Measurements from ENCODE around the gene CRHR1. TPM values are rescaled to one million over a fixed set of nuclear protein-coding genes. Genes with fewer than 3 reads are reported as not detected.

The CRHR1 gene
- total and polyA plus RNA-seq, 2 donors, result 0.05 to 0.32 TPM

GRCh38 chr17:45790296-45790922, 6.3 kb downstream of the CRHR1 start:
- H3K9me3 ChIP-seq (ENCODE audit: control insufficient read depth in 2 of 2, insufficient read depth in 1 of 2, low read length in 1 of 2), result no peaks in the 10 kb centered on the region
- no peak for DNase-seq (ENCODE audit: low read depth in 6 of 9, low spot score in 9 of 9)
- no peak overlapping the region for H3K27ac ChIP-seq (ENCODE audit: low read depth in 1 of 2, low read length in 1 of 2)
- H3K4me3 ChIP-seq (ENCODE audit: low read length in 2 of 2), result no peak overlapping the region
- WGBS, result 86% methylated on average over 11 of the region's 11 CpGs
- H3K4me1 ChIP-seq (ENCODE audit: control insufficient read depth in 2 of 2, insufficient read depth in 2 of 2, low read length in 2 of 2), result no peaks in the 10 kb centered on the region
- H3K27me3 ChIP-seq (ENCODE audit: control insufficient read depth in 2 of 2, insufficient read depth in 1 of 2, low read length in 1 of 2), result peaks cover 28 to 99% of the 10 kb centered on the region in 2 donors
- H3K36me3 ChIP-seq (ENCODE audit: control insufficient read depth in 2 of 2, insufficient read depth in 2 of 2, low read length in 1 of 2), result no peaks in the 10 kb centered on the region

- Histone ChIP-seq H3K27ac (ENCODE audit: low read depth in 1 of 2, low read length in 1 of 2) (no peak overlapping the region), H3K4me3 (ENCODE audit: low read length in 2 of 2) (no peak overlapping the region), H3K36me3 (ENCODE audit: control insufficient read depth in 2 of 2, insufficient read depth in 2 of 2, low read length in 1 of 2) (no peaks in the 10 kb centered on the region), H3K4me1 (ENCODE audit: control insufficient read depth in 2 of 2, insufficient read depth in 2 of 2, low read length in 2 of 2) (no peaks in the 10 kb centered on the region), H3K27me3 (ENCODE audit: control insufficient read depth in 2 of 2, insufficient read depth in 1 of 2, low read length in 1 of 2) (peaks cover 24 to 93% of the 10 kb centered on the region in 2 donors), H3K9me3 (ENCODE audit: control insufficient read depth in 2 of 2, insufficient read depth in 1 of 2, low read length in 1 of 2) (no peaks in the 10 kb centered on the region)
- WGBS, result 71% methylated on average over 8 of the region's 8 CpGs
- no peak for DNase-seq (ENCODE audit: low read depth in 6 of 9, low spot score in 9 of 9)
Measured at GRCh38 chr17:45791041-45791582, 7.0 kb downstream of the CRHR1 start.

- no peaks in the 10 kb centered on the region for H3K9me3 ChIP-seq (ENCODE audit: control insufficient read depth in 2 of 2, insufficient read depth in 1 of 2, low read length in 1 of 2)
- no peaks in the 10 kb centered on the region for H3K36me3 ChIP-seq (ENCODE audit: control insufficient read depth in 2 of 2, insufficient read depth in 2 of 2, low read length in 1 of 2)
- no peak for DNase-seq (ENCODE audit: low read depth in 6 of 9, low spot score in 9 of 9)
- no peak overlapping the region for H3K27ac ChIP-seq (ENCODE audit: low read depth in 1 of 2, low read length in 1 of 2)
- H3K27me3 ChIP-seq (ENCODE audit: control insufficient read depth in 2 of 2, insufficient read depth in 1 of 2, low read length in 1 of 2), result peaks cover 16 to 90% of the 10 kb centered on the region in 2 donors
- WGBS, result 73% methylated on average over 9 of the region's 9 CpGs
- no peak overlapping the region for H3K4me3 ChIP-seq (ENCODE audit: low read length in 2 of 2)
- no peaks in the 10 kb centered on the region for H3K4me1 ChIP-seq (ENCODE audit: control insufficient read depth in 2 of 2, insufficient read depth in 2 of 2, low read length in 2 of 2)
Measured at GRCh38 chr17:45791935-45792334, 7.8 kb downstream of the CRHR1 start.

- no peak overlapping the region for H3K4me3 ChIP-seq (ENCODE audit: low read length in 2 of 2)
- H3K4me1 ChIP-seq (ENCODE audit: control insufficient read depth in 2 of 2, insufficient read depth in 2 of 2, low read length in 2 of 2), result no peaks in the 10 kb centered on the region
- DNase-seq (ENCODE audit: low read depth in 6 of 9, low spot score in 9 of 9), result no peak
- H3K27me3 ChIP-seq (ENCODE audit: control insufficient read depth in 2 of 2, insufficient read depth in 1 of 2, low read length in 1 of 2), result peaks cover 12 to 86% of the 10 kb centered on the region in 2 donors
- no peaks in the 10 kb centered on the region for H3K9me3 ChIP-seq (ENCODE audit: control insufficient read depth in 2 of 2, insufficient read depth in 1 of 2, low read length in 1 of 2)
- 69% methylated on average over 3 of the region's 3 CpGs for WGBS
- H3K27ac ChIP-seq (ENCODE audit: low read depth in 1 of 2, low read length in 1 of 2), result no peak overlapping the region
- no peaks in the 10 kb centered on the region for H3K36me3 ChIP-seq (ENCODE audit: control insufficient read depth in 2 of 2, insufficient read depth in 2 of 2, low read length in 1 of 2)
Measured at GRCh38 chr17:45792437-45792836, 8.3 kb downstream of the CRHR1 start.

GRCh38 chr17:45792995-45793755, 9.1 kb downstream of the CRHR1 start:
- peaks cover 7 to 79% of the 10 kb centered on the region in 2 donors for H3K27me3 ChIP-seq (ENCODE audit: control insufficient read depth in 2 of 2, insufficient read depth in 1 of 2, low read length in 1 of 2)
- DNase-seq (ENCODE audit: low read depth in 6 of 9, low spot score in 9 of 9), result no peak
- WGBS, result 92% methylated on average over 22 of the region's 22 CpGs
- H3K27ac ChIP-seq (ENCODE audit: low read depth in 1 of 2, low read length in 1 of 2), result no peak overlapping the region
- H3K9me3 ChIP-seq (ENCODE audit: control insufficient read depth in 2 of 2, insufficient read depth in 1 of 2, low read length in 1 of 2), result no peaks in the 10 kb centered on the region
- H3K4me1 ChIP-seq (ENCODE audit: control insufficient read depth in 2 of 2, insufficient read depth in 2 of 2, low read length in 2 of 2), result no peaks in the 10 kb centered on the region
- no peaks in the 10 kb centered on the region for H3K36me3 ChIP-seq (ENCODE audit: control insufficient read depth in 2 of 2, insufficient read depth in 2 of 2, low read length in 1 of 2)
- H3K4me3 ChIP-seq (ENCODE audit: low read length in 2 of 2), result no peak overlapping the region

- peaks cover 7 to 72% of the 10 kb centered on the region in 2 donors for H3K27me3 ChIP-seq (ENCODE audit: control insufficient read depth in 2 of 2, insufficient read depth in 1 of 2, low read length in 1 of 2)
- 93% methylated on average over 8 of the region's 8 CpGs for whole genome bisulfite sequencing
- DNase-seq (ENCODE audit: low read depth in 6 of 9, low spot score in 9 of 9), result no peak
- H3K36me3 ChIP-seq (ENCODE audit: control insufficient read depth in 2 of 2, insufficient read depth in 2 of 2, low read length in 1 of 2), result no peaks in the 10 kb centered on the region
- H3K27ac ChIP-seq (ENCODE audit: low read depth in 1 of 2, low read length in 1 of 2), result no peak overlapping the region
- no peaks in the 10 kb centered on the region for H3K9me3 ChIP-seq (ENCODE audit: control insufficient read depth in 2 of 2, insufficient read depth in 1 of 2, low read length in 1 of 2)
- no peaks in the 10 kb centered on the region for H3K4me1 ChIP-seq (ENCODE audit: control insufficient read depth in 2 of 2, insufficient read depth in 2 of 2, low read length in 2 of 2)
- no peak overlapping the region for H3K4me3 ChIP-seq (ENCODE audit: low read length in 2 of 2)
Measured at GRCh38 chr17:45793999-45794540, 9.9 kb downstream of the CRHR1 start.

GRCh38 chr17:45794840-45795239, 10.7 kb downstream of the CRHR1 start:
- Histone ChIP-seq H3K36me3 (ENCODE audit: control insufficient read depth in 2 of 2, insufficient read depth in 2 of 2, low read length in 1 of 2) (no peaks in the 10 kb centered on the region), H3K9me3 (ENCODE audit: control insufficient read depth in 2 of 2, insufficient read depth in 1 of 2, low read length in 1 of 2) (no peaks in the 10 kb centered on the region), H3K27ac (ENCODE audit: low read depth in 1 of 2, low read length in 1 of 2) (no peak overlapping the region), H3K27me3 (ENCODE audit: control insufficient read depth in 2 of 2, insufficient read depth in 1 of 2, low read length in 1 of 2) (peaks cover 2 to 70% of the 10 kb centered on the region in 2 donors), H3K4me1 (ENCODE audit: control insufficient read depth in 2 of 2, insufficient read depth in 2 of 2, low read length in 2 of 2) (no peaks in the 10 kb centered on the region), H3K4me3 (ENCODE audit: low read length in 2 of 2) (no peak overlapping the region)
- 78% methylated on average over 6 of the region's 6 CpGs for WGBS
- no peak for DNase-seq (ENCODE audit: low read depth in 6 of 9, low spot score in 9 of 9)

GRCh38 chr17:45800816-45801215, 16.7 kb downstream of the CRHR1 start:
- 56% methylated on average over 2 of the region's 2 CpGs for WGBS

GRCh38 chr17:45801421-45801820, 17.3 kb downstream of the CRHR1 start:
- H3K4me3 ChIP-seq (ENCODE audit: low read length in 2 of 2), result no peak overlapping the region
- H3K9me3 ChIP-seq (ENCODE audit: control insufficient read depth in 2 of 2, insufficient read depth in 1 of 2, low read length in 1 of 2), result no peaks in the 10 kb centered on the region
- peaks cover 0 to 42% of the 10 kb centered on the region in 2 donors for H3K27me3 ChIP-seq (ENCODE audit: control insufficient read depth in 2 of 2, insufficient read depth in 1 of 2, low read length in 1 of 2)
- H3K36me3 ChIP-seq (ENCODE audit: control insufficient read depth in 2 of 2, insufficient read depth in 2 of 2, low read length in 1 of 2), result no peaks in the 10 kb centered on the region
- H3K27ac ChIP-seq (ENCODE audit: low read depth in 1 of 2, low read length in 1 of 2), result no peak overlapping the region
- H3K4me1 ChIP-seq (ENCODE audit: control insufficient read depth in 2 of 2, insufficient read depth in 2 of 2, low read length in 2 of 2), result no peaks in the 10 kb centered on the region
- no peak for DNase-seq (ENCODE audit: low read depth in 6 of 9, low spot score in 9 of 9)
- 84% methylated on average over 8 of the region's 8 CpGs for WGBS

More at GRCh38 chr17:45800816-45801215, 16.7 kb downstream of the CRHR1 start:
- Histone ChIP-seq H3K4me3 (ENCODE audit: low read length in 2 of 2) (no peak overlapping the region), H3K36me3 (ENCODE audit: control insufficient read depth in 2 of 2, insufficient read depth in 2 of 2, low read length in 1 of 2) (no peaks in the 10 kb centered on the region), H3K27ac (ENCODE audit: low read depth in 1 of 2, low read length in 1 of 2) (no peak overlapping the region), H3K4me1 (ENCODE audit: control insufficient read depth in 2 of 2, insufficient read depth in 2 of 2, low read length in 2 of 2) (no peaks in the 10 kb centered on the region), H3K9me3 (ENCODE audit: control insufficient read depth in 2 of 2, insufficient read depth in 1 of 2, low read length in 1 of 2) (no peaks in the 10 kb centered on the region), H3K27me3 (ENCODE audit: control insufficient read depth in 2 of 2, insufficient read depth in 1 of 2, low read length in 1 of 2) (peaks cover 0 to 45% of the 10 kb centered on the region in 2 donors)
- DNase-seq (ENCODE audit: low read depth in 6 of 9, low spot score in 9 of 9), result no peak

Measured in thymus (tissue), 11 donors.